DMS79 treated with DMSO at 0.1 percent for 48 hours (cell line): ENCODE measurements around the gene MTMR11.
A peak's percentile ranks its signal among the peaks of the same experiment; 100 is the strongest.
"Not testable (repeated sequence)": the region's sequence is repeated elsewhere in the genome, so short reads cannot be mapped to it uniquely, and the experiment has no call there.

Experiments
- DNase-seq: peaks from one replicate; lab custom pipeline; 2025; lab: John Stamatoyannopoulos, UW

Gene MTMR11

GRCh38 chr1:149936170-149936991, at the start of gene MTMR11:
Gene MTMR11, minus strand, starts transcription at chr1:149936879. Its CDS starts 232 bp downstream, at chr1:149936647.
- DNase-seq: peak; percentile 63

GRCh38 chr1:149979972-149980540, 43.4 kb upstream of the MTMR11 start:
- no peak for DNase-seq

GRCh38 chr1:149979245-149979971, 42.7 kb upstream of the MTMR11 start:
- DNase-seq: no peak

GRCh38 chr1:149978547-149979023, 41.9 kb upstream of the MTMR11 start:
- DNase-seq: no peak

- DNase-seq: peak; percentile 19
These were observed 40.7 kb upstream of the MTMR11 start for GRCh38 chr1:149977345-149977744.

- DNase-seq: no peak
These were observed 35.9 kb upstream of the MTMR11 start for GRCh38 chr1:149972547-149972946.

GRCh38 chr1:149967646-149968045, 31.0 kb upstream of the MTMR11 start:
- DNase-seq: no peak

GRCh38 chr1:149967041-149967440, 30.4 kb upstream of the MTMR11 start:
- DNase-seq: no peak

GRCh38 chr1:149966405-149966804, 29.7 kb upstream of the MTMR11 start:
- no peak for DNase-seq

- DNase-seq: no peak
These were observed 28.8 kb upstream of the MTMR11 start for GRCh38 chr1:149965440-149965839.

GRCh38 chr1:149963358-149963757, 26.7 kb upstream of the MTMR11 start:
- DNase-seq: no peak

- DNase-seq: no peak
These were observed 26.1 kb upstream of the MTMR11 start for GRCh38 chr1:149962736-149963135.

- DNase-seq: peak; percentile 68
These were observed 25.5 kb upstream of the MTMR11 start for GRCh38 chr1:149962039-149962647.

- DNase-seq: not testable (repeated sequence)
These were observed 20.9 kb upstream of the MTMR11 start for GRCh38 chr1:149957548-149957947.

GRCh38 chr1:149949911-149950310, 13.2 kb upstream of the MTMR11 start:
- no peak for DNase-seq

- DNase-seq: no peak
These were observed 8.5 kb upstream of the MTMR11 start for GRCh38 chr1:149945206-149945605.

GRCh38 chr1:149942885-149943284, 6.2 kb upstream of the MTMR11 start:
- DNase-seq: no peak

GRCh38 chr1:149942207-149942606, 5.5 kb upstream of the MTMR11 start:
- no peak for DNase-seq

GRCh38 chr1:149940427-149940826, 3.7 kb upstream of the MTMR11 start:
- no peak for DNase-seq

- DNase-seq: not testable (repeated sequence)
These were observed 2.0 kb upstream of the MTMR11 start for GRCh38 chr1:149938668-149939003.

GRCh38 chr1:149937759-149938158, 1.1 kb upstream of the MTMR11 start:
- no peak for DNase-seq

- peak; percentile 91 for DNase-seq
These were observed 470 bp upstream of the MTMR11 start for GRCh38 chr1:149936992-149937705.
